ENCODE measurements around the gene SUSD3. TPM values are rescaled to one million over a fixed set of nuclear protein-coding genes. Genes with fewer than 3 reads are reported as not detected.

Gene SUSD3
- total RNA-seq, 1 donor from 2014 or later, result 0.60 TPM

DNA sequence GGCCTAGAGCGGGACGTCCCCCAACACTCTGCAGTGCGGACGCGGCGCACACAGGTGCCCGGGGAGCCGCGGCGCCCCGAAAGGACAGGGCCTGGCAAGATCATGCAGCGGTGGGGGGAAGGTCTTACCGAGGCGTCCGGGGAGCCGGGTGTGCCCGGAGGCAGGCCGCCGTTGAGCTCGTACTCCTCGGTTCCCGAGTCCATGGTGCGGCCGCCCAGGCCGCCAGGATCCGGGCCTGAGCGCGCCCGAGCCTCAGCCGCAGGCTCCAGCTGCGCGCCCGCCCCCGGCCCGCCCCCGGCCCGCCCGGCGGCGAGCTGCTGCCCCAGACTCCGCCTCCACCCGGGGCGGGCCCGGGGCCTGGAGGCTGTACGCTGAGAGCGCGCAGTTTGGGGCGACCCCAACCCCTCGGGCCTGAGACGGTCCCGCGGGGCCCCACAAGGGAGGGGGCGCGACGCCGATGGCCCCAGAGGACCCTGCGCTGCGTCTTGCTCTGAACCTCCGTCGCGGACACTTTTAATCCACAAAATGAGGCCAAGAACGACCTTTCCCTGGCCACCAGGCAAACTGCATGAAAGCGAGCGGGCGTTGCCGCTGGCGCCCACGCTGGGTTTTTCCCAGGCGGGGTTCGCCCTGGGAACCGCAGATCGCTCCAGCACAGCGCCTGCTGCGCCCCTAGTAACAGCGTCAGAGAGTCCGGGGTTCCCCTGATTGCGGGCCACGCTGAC lies 75.7 kb downstream of the SUSD3 start, which contains the start of gene NINJ1:
Gene NINJ1, minus strand, starts transcription at position 237 of the 725 bp plus-strand sequence. Its CDS starts 34 bp downstream, at position 203.
- peaks cover 4% of the 10 kb centered on the region for H3K9me3 ChIP-seq (replicated peaks)
- H3K4me3 ChIP-seq, result peak within 1 kb of the TSS; percentile 87
- peak within 1 kb of the TSS; percentile 93 for H3K27ac ChIP-seq (replicated peaks)
- no peaks in the 10 kb centered on the region for H3K27me3 ChIP-seq (ENCODE audit: low read depth)
- peaks cover 64% of the 10 kb centered on the region for H3K4me1 ChIP-seq
- H3K36me3 ChIP-seq, result no peaks in the 10 kb centered on the region
- TF ChIP-seq, protein P1, sequence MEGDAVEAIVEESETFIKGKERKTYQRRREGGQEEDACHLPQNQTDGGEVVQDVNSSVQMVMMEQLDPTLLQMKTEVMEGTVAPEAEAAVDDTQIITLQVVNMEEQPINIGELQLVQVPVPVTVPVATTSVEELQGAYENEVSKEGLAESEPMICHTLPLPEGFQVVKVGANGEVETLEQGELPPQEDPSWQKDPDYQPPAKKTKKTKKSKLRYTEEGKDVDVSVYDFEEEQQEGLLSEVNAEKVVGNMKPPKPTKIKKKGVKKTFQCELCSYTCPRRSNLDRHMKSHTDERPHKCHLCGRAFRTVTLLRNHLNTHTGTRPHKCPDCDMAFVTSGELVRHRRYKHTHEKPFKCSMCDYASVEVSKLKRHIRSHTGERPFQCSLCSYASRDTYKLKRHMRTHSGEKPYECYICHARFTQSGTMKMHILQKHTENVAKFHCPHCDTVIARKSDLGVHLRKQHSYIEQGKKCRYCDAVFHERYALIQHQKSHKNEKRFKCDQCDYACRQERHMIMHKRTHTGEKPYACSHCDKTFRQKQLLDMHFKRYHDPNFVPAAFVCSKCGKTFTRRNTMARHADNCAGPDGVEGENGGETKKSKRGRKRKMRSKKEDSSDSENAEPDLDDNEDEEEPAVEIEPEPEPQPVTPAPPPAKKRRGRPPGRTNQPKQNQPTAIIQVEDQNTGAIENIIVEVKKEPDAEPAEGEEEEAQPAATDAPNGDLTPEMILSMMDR (IDR thresholded peaks at IDR 0.05; ENCODE audit: borderline replicate concordance), result peak; percentile 12
- intact Hi-C loops (cut with micrococcal nuclease), result no loop called here
- peak; percentile 76 for DNase-seq

Other genes starting within 250 kb of the SUSD3 start
- 4.9 TPM for gene ZNF484, start 180.7 kb upstream of the SUSD3 start, total RNA-seq
- 1.8 TPM for gene FGD3, start 111.2 kb upstream of the SUSD3 start, total RNA-seq
- gene CARD19, start 37.5 kb downstream of the SUSD3 start, total RNA-seq, result 35.8 TPM
- gene NINJ1, start 75.5 kb downstream of the SUSD3 start, total RNA-seq, result 53.7 TPM
- gene WNK2, start 125.4 kb downstream of the SUSD3 start, total RNA-seq, result 218 TPM

Measured in left ventricle myocardium inferior (tissue), 1 donor.